ENCODE data around the gene PIK3AP1.
"Not testable (repeated sequence)": the region's sequence is repeated elsewhere in the genome, so short reads cannot be mapped to it uniquely, and the experiment has no call there.

The PIK3AP1 gene, protein sequence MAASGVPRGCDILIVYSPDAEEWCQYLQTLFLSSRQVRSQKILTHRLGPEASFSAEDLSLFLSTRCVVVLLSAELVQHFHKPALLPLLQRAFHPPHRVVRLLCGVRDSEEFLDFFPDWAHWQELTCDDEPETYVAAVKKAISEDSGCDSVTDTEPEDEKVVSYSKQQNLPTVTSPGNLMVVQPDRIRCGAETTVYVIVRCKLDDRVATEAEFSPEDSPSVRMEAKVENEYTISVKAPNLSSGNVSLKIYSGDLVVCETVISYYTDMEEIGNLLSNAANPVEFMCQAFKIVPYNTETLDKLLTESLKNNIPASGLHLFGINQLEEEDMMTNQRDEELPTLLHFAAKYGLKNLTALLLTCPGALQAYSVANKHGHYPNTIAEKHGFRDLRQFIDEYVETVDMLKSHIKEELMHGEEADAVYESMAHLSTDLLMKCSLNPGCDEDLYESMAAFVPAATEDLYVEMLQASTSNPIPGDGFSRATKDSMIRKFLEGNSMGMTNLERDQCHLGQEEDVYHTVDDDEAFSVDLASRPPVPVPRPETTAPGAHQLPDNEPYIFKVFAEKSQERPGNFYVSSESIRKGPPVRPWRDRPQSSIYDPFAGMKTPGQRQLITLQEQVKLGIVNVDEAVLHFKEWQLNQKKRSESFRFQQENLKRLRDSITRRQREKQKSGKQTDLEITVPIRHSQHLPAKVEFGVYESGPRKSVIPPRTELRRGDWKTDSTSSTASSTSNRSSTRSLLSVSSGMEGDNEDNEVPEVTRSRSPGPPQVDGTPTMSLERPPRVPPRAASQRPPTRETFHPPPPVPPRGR

DNA sequence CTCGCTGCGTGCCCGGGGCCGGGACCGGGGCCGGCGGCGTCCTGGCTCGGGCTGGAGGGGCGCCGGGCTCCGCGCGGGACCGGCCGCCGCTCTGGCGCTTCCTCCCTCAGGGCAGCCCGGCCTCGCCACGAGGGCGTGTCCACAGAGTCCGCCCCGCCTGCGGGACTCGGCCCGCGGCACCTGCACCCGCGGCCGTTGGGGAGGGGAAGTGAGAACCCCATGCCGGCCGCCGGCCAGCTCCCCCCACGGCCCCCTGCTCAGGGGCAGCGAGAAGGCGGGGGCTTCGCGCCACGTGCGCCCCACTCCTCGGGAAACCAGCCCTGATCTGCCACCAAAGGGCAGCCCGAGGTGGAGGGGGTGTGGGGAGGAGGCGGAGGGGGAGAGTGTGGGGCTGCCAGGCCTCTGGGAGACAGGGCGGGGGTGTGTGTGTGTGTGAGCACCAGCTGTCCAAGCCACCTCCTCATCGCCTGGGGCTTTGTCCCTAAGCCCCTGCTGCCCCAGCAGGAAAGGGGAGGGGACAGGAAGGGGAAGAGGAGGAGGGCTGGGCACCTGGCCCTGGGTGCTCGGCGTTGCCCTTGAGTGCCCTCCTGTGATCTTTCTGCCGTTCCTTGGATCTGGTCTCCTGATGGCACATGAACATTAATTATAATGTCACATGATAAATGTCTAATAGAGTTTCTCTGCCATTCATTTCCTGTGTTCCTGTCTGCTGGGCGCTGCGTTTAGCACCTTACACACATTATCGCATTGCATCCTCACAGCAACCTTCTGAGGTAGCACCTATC lies at the start of gene PIK3AP1:
PIK3AP1 (minus strand) TSS at position 93 of the 785 bp plus-strand sequence. CDS start 120 bp downstream, outside the sequence.
- peak; percentile 31 for DNase-seq

DNA sequence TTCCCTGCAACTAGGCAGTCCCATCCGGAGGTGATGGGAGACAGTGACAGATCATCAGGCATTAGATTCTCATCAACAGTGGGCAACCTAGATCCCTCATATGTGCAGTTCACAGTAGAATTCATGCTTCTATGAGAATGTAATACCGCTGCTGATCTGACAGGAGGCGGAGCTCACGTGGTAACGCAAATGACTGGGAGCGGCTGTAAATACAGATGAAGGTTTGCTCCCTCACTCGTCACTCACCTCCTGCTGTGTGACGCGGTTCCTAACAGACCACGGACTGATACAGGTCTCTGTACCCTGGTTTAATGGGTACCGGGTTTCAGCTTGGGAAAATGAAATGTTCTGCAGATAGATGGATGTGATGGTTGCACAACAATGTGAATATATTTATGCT lies 47.8 kb upstream of the PIK3AP1 start:
- no peak for DNase-seq

DNA sequence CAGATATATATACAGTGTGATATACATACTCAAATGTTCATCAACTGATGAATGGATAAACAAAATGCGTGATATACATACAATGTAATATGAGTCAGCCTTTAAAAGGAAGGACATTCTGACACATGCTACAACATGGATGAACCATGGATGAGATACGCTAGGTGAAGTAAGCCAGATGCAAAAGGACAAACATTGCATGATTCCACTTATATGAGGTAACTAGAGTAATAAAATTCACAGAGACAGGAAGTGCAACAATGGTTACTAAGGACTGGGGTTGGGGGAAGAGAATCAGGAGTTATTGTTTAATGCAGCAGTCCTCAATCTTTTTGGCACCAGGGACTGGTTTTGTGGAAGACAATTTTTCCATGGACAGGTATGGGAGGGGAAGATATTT lies 47.3 kb upstream of the PIK3AP1 start:
- DNase-seq = no peak

DNA sequence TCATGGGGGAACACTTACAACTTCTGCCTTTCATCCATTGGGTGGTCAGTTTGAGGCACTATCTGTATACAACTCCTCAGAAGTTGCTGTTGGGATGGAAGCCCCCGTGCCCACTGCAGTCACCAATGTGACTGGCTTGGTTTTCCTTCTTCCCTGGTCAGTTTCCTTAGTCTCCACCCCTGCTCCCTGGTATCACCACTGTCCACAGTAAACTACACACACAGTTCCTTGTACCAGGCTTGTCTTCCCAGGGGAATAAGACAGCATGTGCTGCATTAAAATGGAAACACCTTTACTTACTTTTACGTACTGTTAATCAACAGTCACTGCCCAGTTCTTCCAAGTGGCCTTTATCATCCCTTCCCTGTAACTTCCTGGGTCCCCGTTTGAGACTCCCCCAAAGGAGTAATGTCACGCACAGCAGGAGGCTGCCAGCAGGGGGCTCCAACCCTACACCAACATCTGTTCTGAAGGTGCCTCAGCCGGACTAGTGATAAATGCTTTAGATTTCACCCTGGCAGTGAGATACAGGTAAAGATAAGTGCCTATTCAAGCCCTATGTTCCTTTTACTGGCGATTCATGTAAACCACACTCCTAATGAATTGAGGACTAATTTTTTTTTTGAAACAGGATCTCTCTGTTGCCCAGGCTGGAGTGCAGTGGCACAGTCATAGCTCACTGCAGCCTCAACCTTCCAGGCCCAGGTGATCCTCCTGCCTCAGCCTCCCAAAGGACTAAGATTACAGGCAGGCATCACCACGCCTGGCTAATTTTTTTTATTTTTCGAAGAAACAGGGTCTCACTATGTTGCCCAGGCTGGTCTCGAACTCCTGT lies 45.3 kb upstream of the PIK3AP1 start:
- DNase-seq = no peak

DNA sequence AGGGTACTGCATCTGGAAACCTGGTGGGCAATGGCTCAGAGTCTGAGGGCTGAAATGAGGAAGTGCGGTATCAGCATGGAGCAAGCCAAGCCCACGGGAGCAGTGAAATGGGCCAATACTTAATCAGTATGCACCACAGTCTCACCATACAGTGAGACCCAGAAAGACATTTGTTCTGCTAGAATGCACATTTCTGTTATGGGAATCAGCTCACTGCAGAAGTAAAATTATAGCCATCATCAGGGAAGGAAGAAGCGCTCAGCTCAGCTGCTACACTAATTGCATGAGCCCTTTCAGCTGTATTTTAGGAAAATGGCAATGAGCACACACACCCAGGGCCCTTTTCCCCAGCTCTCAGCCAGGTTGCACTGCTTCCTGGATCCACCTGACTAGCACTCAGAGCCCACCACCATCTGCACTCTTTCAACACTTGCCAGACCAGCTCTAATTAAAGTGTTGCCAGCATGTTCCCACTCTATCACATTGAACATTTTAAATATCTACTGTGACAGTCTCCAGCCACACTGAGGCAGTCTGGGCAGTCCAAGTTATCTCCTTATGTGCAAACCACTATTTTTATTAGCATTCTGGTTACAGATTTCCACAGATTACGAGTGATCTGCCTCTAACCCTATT lies 44.2 kb upstream of the PIK3AP1 start:
- DNase-seq = no peak

DNA sequence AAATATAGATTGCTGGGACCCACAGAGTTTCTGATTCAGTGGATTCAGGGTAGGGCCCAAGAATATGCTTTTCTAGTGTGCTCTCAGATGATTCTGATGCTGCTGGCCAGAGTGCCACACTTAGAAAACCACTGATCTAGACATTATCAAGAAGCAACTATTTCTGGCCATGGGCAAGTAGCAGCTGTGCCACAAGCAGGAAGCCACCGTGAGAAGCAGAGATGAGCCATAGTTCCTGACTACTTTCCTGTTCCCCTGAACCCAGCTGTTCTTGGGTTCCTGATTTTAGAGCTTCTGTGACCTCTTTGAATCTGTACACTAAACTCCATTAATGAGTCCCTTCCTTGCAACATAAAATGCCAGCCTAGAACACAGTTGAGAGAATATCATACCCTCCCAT lies 38.1 kb upstream of the PIK3AP1 start:
- no peak for DNase-seq

GRCh38 chr10:96756111-96756903 lies 36.0 kb upstream of the PIK3AP1 start:
- DNase-seq = no peak

GRCh38 chr10:96753956-96754355 lies 33.6 kb upstream of the PIK3AP1 start:
- DNase-seq = no peak

GRCh38 chr10:96752375-96752774 lies 32.1 kb upstream of the PIK3AP1 start:
- DNase-seq = no peak

GRCh38 chr10:96750316-96750715 lies 30.0 kb upstream of the PIK3AP1 start:
- DNase-seq = not testable (repeated sequence)

DNA sequence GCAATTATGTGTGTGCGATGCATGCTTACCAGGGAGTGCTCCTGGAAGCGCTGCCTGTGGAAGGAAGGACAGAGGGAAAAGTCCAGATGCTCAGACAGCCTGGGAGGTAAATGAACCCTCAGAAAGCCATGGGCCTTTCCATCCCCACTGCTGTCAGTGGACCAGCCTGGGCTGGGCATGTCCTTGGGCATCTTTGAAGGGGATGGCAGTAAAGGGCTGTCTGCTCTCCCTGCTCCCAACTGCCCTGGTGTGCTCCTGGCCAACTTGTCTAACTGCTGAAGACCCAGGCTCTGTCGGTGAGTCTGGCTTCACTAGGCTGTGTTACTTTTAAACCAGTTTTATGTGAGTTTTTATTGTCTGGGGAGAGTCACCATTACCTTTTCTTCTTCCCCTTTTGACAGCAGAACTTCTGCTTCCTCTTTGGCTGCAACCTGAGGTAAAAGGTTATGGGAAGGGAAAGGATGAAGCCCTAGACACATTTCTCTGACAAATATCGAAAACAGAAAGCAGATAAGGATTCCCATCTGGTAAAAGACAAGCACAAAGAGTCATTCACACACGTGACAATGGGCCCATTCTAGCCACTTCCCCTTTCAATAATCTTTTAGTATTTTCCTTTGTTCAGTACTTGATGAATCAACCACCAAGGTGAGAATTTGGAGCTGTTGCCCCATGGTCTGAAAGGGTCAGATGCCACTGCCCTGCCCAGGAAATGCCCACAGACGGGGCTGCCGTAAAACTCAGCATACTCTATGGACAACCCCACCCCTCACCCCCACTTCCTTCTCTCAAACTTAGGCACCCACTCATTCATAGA lies 27.6 kb upstream of the PIK3AP1 start:
- no peak for DNase-seq

DNA sequence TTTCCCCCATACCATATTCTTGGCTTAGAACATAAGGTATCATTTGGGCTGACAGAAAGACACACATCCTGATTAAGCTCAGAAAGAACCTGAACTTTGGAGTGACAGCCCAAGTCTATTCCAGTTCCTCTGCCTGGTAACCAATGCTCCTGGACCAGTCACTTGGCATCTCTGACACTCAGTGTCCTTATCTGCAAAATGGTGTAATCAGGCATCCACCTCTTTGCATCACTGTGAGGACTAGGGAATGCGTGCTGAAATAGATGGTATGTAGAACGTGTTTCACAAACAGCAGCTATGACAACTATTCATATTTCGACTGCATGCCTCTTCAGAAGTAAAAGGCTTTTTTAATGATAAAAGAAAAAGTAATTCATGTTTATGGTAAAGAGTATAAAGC lies 26.2 kb upstream of the PIK3AP1 start:
- no peak for DNase-seq

GRCh38 chr10:96745950-96746349 lies 25.6 kb upstream of the PIK3AP1 start:
- DNase-seq = no peak

DNA sequence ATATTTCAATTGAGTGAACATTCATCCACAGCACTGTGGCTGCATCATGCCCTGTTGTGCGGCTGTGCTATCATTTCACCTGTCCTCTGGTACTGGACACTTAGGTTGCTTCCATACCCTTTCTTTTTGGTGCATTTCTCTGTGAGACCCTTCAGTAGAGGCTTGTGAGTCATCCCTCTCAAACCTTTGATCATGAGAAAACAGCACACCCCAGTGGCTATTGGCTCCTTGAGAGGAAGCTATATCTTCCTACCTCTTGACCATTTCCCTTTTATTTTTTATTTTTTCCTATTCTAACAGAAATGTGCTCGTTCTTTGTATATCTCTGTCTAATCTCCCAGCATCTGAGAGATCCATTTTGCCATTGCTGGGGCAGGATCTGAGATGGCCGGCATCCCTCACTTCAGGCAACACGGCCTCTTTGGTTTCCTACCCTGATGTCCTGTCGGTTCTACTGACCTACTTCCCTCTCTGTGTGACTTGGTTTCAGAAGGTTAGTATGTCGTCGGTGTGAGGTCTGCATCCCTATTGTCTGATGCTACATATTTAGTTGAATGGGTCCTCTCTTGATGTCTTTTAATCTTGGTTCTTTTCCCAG lies 23.8 kb upstream of the PIK3AP1 start:
- DNase-seq = no peak

- not testable (repeated sequence) for DNase-seq
Observed at GRCh38 chr10:96741557-96741956, 21.2 kb upstream of the PIK3AP1 start.

GRCh38 chr10:96740579-96741281 lies 20.4 kb upstream of the PIK3AP1 start:
- DNase-seq = no peak

GRCh38 chr10:96740141-96740540 lies 19.8 kb upstream of the PIK3AP1 start:
- no peak for DNase-seq

- DNase-seq = not testable (repeated sequence)
Observed at GRCh38 chr10:96737307-96737902, 17.1 kb upstream of the PIK3AP1 start.

DNA sequence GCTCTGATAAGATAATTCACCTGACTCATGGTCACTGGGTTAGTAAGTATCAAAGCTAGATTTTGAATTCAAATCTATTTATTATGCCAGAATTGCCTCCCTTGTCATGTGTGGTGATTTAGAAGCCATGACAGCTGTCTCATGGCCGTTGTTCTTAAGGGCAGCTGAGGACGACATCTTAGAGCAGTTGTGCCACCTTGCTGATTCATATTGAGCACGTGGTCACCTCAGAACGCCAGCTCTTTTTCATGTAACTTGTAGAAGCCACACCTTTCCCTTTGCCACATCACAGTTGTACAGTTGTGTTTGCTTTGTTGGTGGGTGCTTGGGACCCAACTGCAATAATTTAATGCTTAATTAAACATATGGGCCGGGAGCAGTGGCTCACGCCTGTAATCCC lies 4.3 kb upstream of the PIK3AP1 start:
- DNase-seq = no peak

All from NCI-H1417 treated with DMSO at 0.1 percent for 48 hours (cell line).